Neuronal stem cell (in vitro differentiated cells): ENCODE data around the gene MTHFD1.

Experiments
- DNase-seq: peaks from one replicate; pipeline ENCODE4 v3.0.0-alpha.2; 2013; ENCODE audit warnings: low spot score
- H2AFZ ChIP-seq: one replicate; pipeline ENCODE4 v1.6.1; 2013; ENCODE audit warnings: mild to moderate bottlenecking, low read length, inconsistent platforms
- H2AK5ac ChIP-seq: 2 replicates; pipeline ENCODE4 v1.6.1; 2013; ENCODE audit warnings: low read depth, mild to moderate bottlenecking, inconsistent platforms, low read length, moderate library complexity, mixed read lengths
- H2BK120ac ChIP-seq: 2 replicates; pipeline ENCODE4 v1.6.1; 2013; ENCODE audit warnings: low read depth, mild to moderate bottlenecking, inconsistent platforms, low read length, moderate library complexity, mixed read lengths
- H2BK12ac ChIP-seq: one replicate; pipeline ENCODE4 v1.6.1; 2013; ENCODE audit warnings: low read length, inconsistent platforms
- H2BK15ac ChIP-seq: 2 replicates; pipeline ENCODE4 v1.6.1; 2013; ENCODE audit warnings: mild to moderate bottlenecking, low read length, inconsistent platforms, mixed read lengths
- H2BK5ac ChIP-seq: one replicate; pipeline ENCODE4 v1.6.1; 2013; ENCODE audit warnings: inconsistent platforms, mild to moderate bottlenecking, low read length, moderate library complexity
- H3K14ac ChIP-seq: one replicate; pipeline ENCODE4 v1.6.1; 2013; ENCODE audit warnings: low read length, inconsistent platforms
- H3K18ac ChIP-seq: 2 replicates; pipeline ENCODE4 v1.6.1; 2013; ENCODE audit warnings: low read length, inconsistent platforms
- H3K23ac ChIP-seq: 2 replicates; pipeline ENCODE4 v1.6.1; 2013; ENCODE audit warnings: low read depth, mild to moderate bottlenecking, mixed read lengths, low read length, inconsistent platforms; ENCODE audit not compliant: poor library complexity
- H3K27ac ChIP-seq: replicated peaks from 3 replicates; pipeline ENCODE4 v1.5.1; 2013; ENCODE audit warnings: low read length, inconsistent platforms
- H3K27me3 ChIP-seq, 3 experiments: 2 replicates each; pipeline ENCODE4 v1.6.1; 2013; ENCODE audit warnings: low read length in 3 of 3, mild to moderate bottlenecking in 2 of 3, inconsistent platforms in 1 of 3, low read depth in 1 of 3, mixed read lengths in 1 of 3, moderate library complexity in 1 of 3; ENCODE audit not compliant: control insufficient read depth in 3 of 3, insufficient read depth in 3 of 3
- H3K36me3 ChIP-seq, 2 donors: replicated peaks in 1 of 2; 2 replicates each; pipeline ENCODE4 v1.6.1; 2013; ENCODE audit warnings: low read length in 2 of 2; ENCODE audit not compliant: control insufficient read depth in 2 of 2, insufficient read depth in 2 of 2
- H3K4ac ChIP-seq: 2 replicates; pipeline ENCODE4 v1.6.1; 2013; ENCODE audit warnings: inconsistent platforms, mild to moderate bottlenecking, low read length, moderate library complexity
- H3K4me1 ChIP-seq, 2 donors: 1 replicate in 1 of 2; 2 replicates in 1 of 2; pipeline ENCODE4 v1.6.1; 2013; ENCODE audit warnings: low read length in 2 of 2, low read depth in 1 of 2; ENCODE audit not compliant: control insufficient read depth in 2 of 2, insufficient read depth in 1 of 2
- H3K4me2 ChIP-seq: one replicate; pipeline ENCODE4 v1.6.1; 2013; ENCODE audit warnings: mild to moderate bottlenecking, low read length, inconsistent platforms; ENCODE audit not compliant: insufficient read depth, poor library complexity, severe bottlenecking
- H3K4me3 ChIP-seq, 2 donors: 2 replicates each; pipeline ENCODE4 v1.5.1; 2013; ENCODE audit warnings: low read length in 2 of 2, mild to moderate bottlenecking in 2 of 2, inconsistent platforms in 1 of 2, moderate library complexity in 1 of 2
- H3K79me1 ChIP-seq: one replicate; pipeline ENCODE4 v1.6.1; 2013; ENCODE audit warnings: low read depth, mild to moderate bottlenecking, inconsistent platforms, low read length, moderate library complexity
- H3K9ac ChIP-seq: one replicate; pipeline ENCODE4 v1.6.1; 2013; ENCODE audit warnings: mild to moderate bottlenecking, low read depth, low read length, inconsistent platforms; ENCODE audit not compliant: poor library complexity
- H3K9me3 ChIP-seq, 2 donors: replicated peaks in 1 of 2; 2 replicates each; pipeline versions ENCODE3 to v1.6.1; 2013; ENCODE audit warnings: low read length in 2 of 2, mild to moderate bottlenecking in 2 of 2, inconsistent platforms in 1 of 2, low read depth in 1 of 2, mixed read lengths in 1 of 2, moderate library complexity in 1 of 2; ENCODE audit not compliant: control insufficient read depth in 2 of 2, insufficient read depth in 1 of 2
- H4K8ac ChIP-seq: one replicate; pipeline ENCODE4 v1.6.1; 2013; ENCODE audit warnings: low read depth, mild to moderate bottlenecking, inconsistent platforms, low read length, moderate library complexity
- H4K91ac ChIP-seq: one replicate; pipeline ENCODE4 v1.6.1; 2013; ENCODE audit warnings: low read length, low read depth, mild to moderate bottlenecking, inconsistent platforms; ENCODE audit not compliant: poor library complexity
- WGBS, 2 donors: extraction: QIAGEN DNeasy Blood & Tissue Kit; methylation state at CpG; one replicate each; pipeline ENCODE4 v1.1.7; 2013; ENCODE audit warnings: missing lambda C conversion rate in 2 of 2, mixed read lengths in 1 of 2; ENCODE audit not compliant: insufficient read length in 2 of 2, insufficient replicate concordance in 1 of 2; ENCODE audit errors: extremely low coverage in 2 of 2; 5-methylcytosine and 5-hydroxymethylcytosine counted together

The MTHFD1 gene

DNA sequence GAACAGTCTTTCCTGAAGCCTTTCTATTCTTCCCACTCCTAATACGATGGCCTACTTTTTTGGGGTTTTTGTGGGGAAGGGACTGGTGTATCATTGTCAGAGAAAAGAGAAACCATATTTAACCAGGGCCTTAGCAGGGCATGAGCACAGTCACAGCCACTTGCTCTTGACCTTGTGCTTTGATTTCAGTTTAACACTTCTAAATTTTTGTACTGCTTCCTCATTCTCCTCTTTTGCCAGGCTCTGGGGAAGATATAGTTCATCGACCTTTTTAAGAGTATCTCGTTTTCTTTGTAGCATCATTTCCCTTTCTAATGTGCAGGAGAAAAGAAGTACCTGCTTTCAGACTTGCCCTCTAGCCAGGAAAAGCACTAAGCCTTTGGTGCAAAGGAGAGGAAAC lies 118.6 kb downstream of the MTHFD1 start:
- Histone ChIP-seq H3K36me3 (peaks cover 0 to 8% of the 10 kb centered on the region in 2 donors), H3K9me3 (no peaks in the 10 kb centered on the region), H3K23ac (no peak overlapping the region), H3K27me3 (no peaks in the 10 kb centered on the region), H4K91ac (no peak overlapping the region), H3K79me1 (no peaks in the 10 kb centered on the region), H2AFZ (no peak overlapping the region), H3K4ac (no peak overlapping the region), H3K4me2 (no peak overlapping the region), H3K27ac (no peak overlapping the region), H2AK5ac (no peak overlapping the region), H2BK15ac (no peak overlapping the region), H2BK120ac (no peak overlapping the region), H3K4me3 (no peak overlapping the region), H3K18ac (no peak overlapping the region), H2BK12ac (no peak overlapping the region), H2BK5ac (no peak overlapping the region), H4K8ac (no peak overlapping the region), H3K14ac (no peak overlapping the region), H3K4me1 (peaks cover 9 to 20% of the 10 kb centered on the region in 2 donors), H3K9ac (no peak overlapping the region)
- WGBS, 2 donors = no CpG with 5 or more reads among the region's 3 CpGs
- DNase-seq = no peak

DNA sequence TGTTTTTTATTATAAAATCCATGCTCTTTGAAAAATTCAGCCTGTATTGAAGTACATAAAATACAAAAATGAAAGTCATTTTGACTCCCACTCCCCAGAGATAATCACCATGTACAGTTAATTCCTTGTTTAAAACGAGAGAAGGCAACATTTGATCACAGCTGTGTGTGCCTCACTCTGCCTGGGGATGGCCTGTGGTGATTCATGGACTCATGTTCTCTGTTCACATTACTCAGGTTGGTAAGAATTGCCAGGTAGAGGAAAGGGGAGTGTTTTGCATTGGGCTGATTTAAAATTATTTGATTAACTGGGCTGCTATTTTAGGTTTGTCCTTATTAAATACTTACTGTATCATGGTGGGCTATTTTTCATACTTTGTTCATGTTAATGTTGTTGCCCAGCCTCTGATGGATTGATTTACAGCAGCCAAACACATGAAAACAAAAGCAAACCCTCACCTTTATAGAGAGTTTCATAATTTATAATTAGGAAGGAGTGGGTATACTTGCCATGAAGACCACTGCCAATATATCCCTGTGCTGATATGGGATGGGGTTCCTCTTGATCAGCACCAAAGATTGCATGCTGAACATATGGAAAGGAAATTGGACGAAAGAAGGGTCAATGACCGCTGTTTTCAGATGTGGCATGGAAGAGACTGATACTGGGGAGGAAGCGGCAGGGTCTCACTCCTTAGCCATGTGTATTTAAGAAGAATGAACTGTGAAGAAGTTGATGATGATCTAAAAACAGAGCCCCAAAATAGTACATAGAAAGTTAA lies 119.4 kb downstream of the MTHFD1 start:
- Histone ChIP-seq H3K4ac (no peak overlapping the region), H2BK15ac (no peak overlapping the region), H3K4me2 (no peak overlapping the region), H4K91ac (no peak overlapping the region), H3K18ac (no peak overlapping the region), H3K9ac (no peak overlapping the region), H2BK12ac (no peak overlapping the region), H3K23ac (no peak overlapping the region), H2BK120ac (no peak overlapping the region), H3K4me3 (no peak overlapping the region), H3K9me3 (no peaks in the 10 kb centered on the region), H2AFZ (no peak overlapping the region), H3K4me1 (peaks cover 4 to 12% of the 10 kb centered on the region in 2 donors), H2AK5ac (no peak overlapping the region), H3K79me1 (peaks cover 2% of the 10 kb centered on the region), H4K8ac (no peak overlapping the region), H3K36me3 (peaks cover 0 to 10% of the 10 kb centered on the region in 2 donors), H3K14ac (no peak overlapping the region), H3K27ac (no peak overlapping the region), H3K27me3 (no peaks in the 10 kb centered on the region), H2BK5ac (no peak overlapping the region)
- DNase-seq = no peak
- no CpG with 5 or more reads among the region's 4 CpGs for WGBS, 2 donors

DNA sequence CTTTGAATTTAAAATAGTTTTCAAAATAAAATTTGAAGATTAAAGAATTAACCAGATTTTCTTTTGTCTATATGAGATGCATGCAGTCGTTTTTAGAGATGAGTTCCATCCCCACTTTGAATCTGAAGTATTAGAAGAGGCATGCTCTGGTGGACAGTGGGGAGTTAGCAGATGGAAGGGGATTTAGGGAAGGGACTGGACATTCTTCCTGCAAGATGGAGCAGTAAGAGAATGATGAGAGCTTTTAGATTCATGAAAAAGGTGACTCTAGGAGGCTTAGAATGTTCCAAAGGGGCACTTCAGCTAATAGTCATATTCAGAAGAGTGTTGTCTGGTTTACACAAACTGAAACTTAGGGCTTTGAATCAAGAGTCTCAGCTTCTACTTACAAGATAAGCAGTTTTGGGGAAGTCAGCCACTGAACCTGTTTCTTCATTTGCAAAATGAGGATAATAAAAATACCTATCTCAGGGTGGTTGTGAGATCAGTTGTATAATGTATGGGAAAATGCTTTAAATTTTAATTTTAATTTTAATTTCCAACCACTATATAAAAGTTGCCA lies 120.1 kb downstream of the MTHFD1 start:
- no peak overlapping the region for H2AK5ac ChIP-seq
- no peak overlapping the region for H3K18ac ChIP-seq
- no peak overlapping the region for H2BK12ac ChIP-seq
- H3K4me1 ChIP-seq = peaks cover 3 to 10% of the 10 kb centered on the region in 2 donors
- H2BK120ac ChIP-seq = no peak overlapping the region
- no peak for DNase-seq
- H3K23ac ChIP-seq = no peak overlapping the region
- H3K27me3 ChIP-seq = no peaks in the 10 kb centered on the region
- H3K4ac ChIP-seq = no peak overlapping the region
- no peak overlapping the region for H4K91ac ChIP-seq
- no peak overlapping the region for H3K14ac ChIP-seq
- no peak overlapping the region for H2BK15ac ChIP-seq
- H3K4me3 ChIP-seq = no peak overlapping the region
- peaks cover 2% of the 10 kb centered on the region for H3K79me1 ChIP-seq
- no peak overlapping the region for H2AFZ ChIP-seq
- no peak overlapping the region for H2BK5ac ChIP-seq
- no peak overlapping the region for H4K8ac ChIP-seq
- H3K9ac ChIP-seq = no peak overlapping the region
- WGBS, 2 donors = no CpG with 5 or more reads among the region's 1 CpG
- no peak overlapping the region for H3K27ac ChIP-seq
- H3K4me2 ChIP-seq = no peak overlapping the region
- peaks cover 0 to 15% of the 10 kb centered on the region in 2 donors for H3K36me3 ChIP-seq
- no peaks in the 10 kb centered on the region for H3K9me3 ChIP-seq

DNA sequence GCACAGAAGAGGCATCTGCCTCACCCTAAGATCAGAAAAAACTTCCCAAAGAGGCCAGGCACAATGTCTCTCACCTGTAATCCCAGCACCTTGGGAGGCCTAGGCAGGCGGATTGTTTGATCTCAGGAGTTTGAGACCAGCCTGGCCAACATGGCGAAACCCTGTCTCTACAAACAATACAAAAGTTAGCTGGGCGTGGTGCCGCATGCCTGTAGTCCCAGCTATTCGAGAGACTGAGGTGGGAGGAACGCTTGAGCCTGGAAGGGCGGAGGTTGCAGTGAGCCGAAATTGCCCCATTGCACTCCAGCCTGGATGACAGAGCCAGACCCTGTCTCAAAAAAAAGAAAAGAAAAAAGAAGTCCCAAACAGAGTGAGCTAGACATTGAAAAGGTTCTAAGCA lies 120.9 kb downstream of the MTHFD1 start:
- Histone ChIP-seq H3K27me3 (no peaks in the 10 kb centered on the region), H3K14ac (no peak overlapping the region), H3K23ac (no peak overlapping the region), H3K18ac (no peak overlapping the region), H2AK5ac (no peak overlapping the region), H3K4me1 (peaks cover 3 to 10% of the 10 kb centered on the region in 2 donors), H2BK12ac (no peak overlapping the region), H2AFZ (no peak overlapping the region), H2BK5ac (no peak overlapping the region), H3K36me3 (peaks cover 0 to 17% of the 10 kb centered on the region in 2 donors), H2BK15ac (no peak overlapping the region), H4K8ac (no peak overlapping the region), H4K91ac (no peak overlapping the region), H3K4ac (no peak overlapping the region), H3K79me1 (peaks cover 2% of the 10 kb centered on the region), H3K4me2 (no peak overlapping the region), H3K27ac (no peak overlapping the region), H2BK120ac (no peak overlapping the region), H3K9ac (peak overlapping the region; percentile 31), H3K9me3 (no peaks in the 10 kb centered on the region), H3K4me3 (no peak overlapping the region)
- WGBS, 2 donors = no CpG with 5 or more reads among the region's 8 CpGs
- DNase-seq = no peak
